ENCODE measurements around the gene NTM. TPM values are rescaled to one million over a fixed set of nuclear protein-coding genes. Genes with fewer than 3 reads are reported as not detected.

The NTM gene
- total RNA-seq, 1 experiment from 2014 or later: 9.9 TPM

GRCh38 chr11:131886201-131886600, 515.8 kb downstream of the NTM start:
- H3K79me1 ChIP-seq (ENCODE audit: insufficient read depth, low read depth, low read length, poor library complexity, severe bottlenecking): no peaks in the 10 kb centered on the region
- Mint-ChIP-seq H3K36me3 (ENCODE audit: insufficient read depth in 1 of 3, low read depth in 3 of 3) (no peaks in the 10 kb centered on the region), H3K4me3 (no peak overlapping the region), H3K9me3 (no peaks in the 10 kb centered on the region), H3K27me3 (ENCODE audit: low read depth) (peaks cover 2% of the 10 kb centered on the region; the same call in 1 of the 2 replicates), H3K27ac (no peak overlapping the region; a peak in 3 of 7 replicates), H3K4me1 (peaks cover 18 to 29% of the 10 kb centered on the region in 2 experiments)
- no peak overlapping the region for H2BK15ac ChIP-seq (ENCODE audit: low read depth, low read length)
- no peak overlapping the region for H2AK5ac ChIP-seq (ENCODE audit: insufficient read length, low read length)
- no CpG with 5 or more reads among the region's 3 CpGs for WGBS (ENCODE audit: extremely low coverage, insufficient read length, low lambda C conversion rate)
- H3K79me2 ChIP-seq (ENCODE audit: insufficient read depth, low read length): no peaks in the 10 kb centered on the region
- no peak overlapping the region for H4K5ac ChIP-seq (ENCODE audit: insufficient read length, low read depth, low read length)
- no peaks in the 10 kb centered on the region for H3K23me2 ChIP-seq (ENCODE audit: insufficient read length, low read depth, low read length, poor library complexity, severe bottlenecking)
- no peak overlapping the region for H4K91ac ChIP-seq (ENCODE audit: insufficient read length, low read depth, low read length)
- no peak overlapping the region for H2BK5ac ChIP-seq (ENCODE audit: insufficient read length, low read length)
- H2AFZ ChIP-seq (ENCODE audit: low read length): no peak overlapping the region
- H3K27ac ChIP-seq (ENCODE audit: insufficient read length, low read depth, low read length): no peak overlapping the region
- H3T11ph ChIP-seq (ENCODE audit: low read length): no peak overlapping the region
- TF ChIP-seq, protein P1, sequence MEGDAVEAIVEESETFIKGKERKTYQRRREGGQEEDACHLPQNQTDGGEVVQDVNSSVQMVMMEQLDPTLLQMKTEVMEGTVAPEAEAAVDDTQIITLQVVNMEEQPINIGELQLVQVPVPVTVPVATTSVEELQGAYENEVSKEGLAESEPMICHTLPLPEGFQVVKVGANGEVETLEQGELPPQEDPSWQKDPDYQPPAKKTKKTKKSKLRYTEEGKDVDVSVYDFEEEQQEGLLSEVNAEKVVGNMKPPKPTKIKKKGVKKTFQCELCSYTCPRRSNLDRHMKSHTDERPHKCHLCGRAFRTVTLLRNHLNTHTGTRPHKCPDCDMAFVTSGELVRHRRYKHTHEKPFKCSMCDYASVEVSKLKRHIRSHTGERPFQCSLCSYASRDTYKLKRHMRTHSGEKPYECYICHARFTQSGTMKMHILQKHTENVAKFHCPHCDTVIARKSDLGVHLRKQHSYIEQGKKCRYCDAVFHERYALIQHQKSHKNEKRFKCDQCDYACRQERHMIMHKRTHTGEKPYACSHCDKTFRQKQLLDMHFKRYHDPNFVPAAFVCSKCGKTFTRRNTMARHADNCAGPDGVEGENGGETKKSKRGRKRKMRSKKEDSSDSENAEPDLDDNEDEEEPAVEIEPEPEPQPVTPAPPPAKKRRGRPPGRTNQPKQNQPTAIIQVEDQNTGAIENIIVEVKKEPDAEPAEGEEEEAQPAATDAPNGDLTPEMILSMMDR (conservative IDR thresholded peaks at IDR 0.05): no peak
- H2BK20ac ChIP-seq (ENCODE audit: low read depth, low read length, poor library complexity, severe bottlenecking): no peak overlapping the region
- H3K18ac ChIP-seq (ENCODE audit: insufficient read length, low read depth, low read length): no peak overlapping the region
- H2BK12ac ChIP-seq (ENCODE audit: insufficient read length, low read depth, low read length): no peak overlapping the region
- no peaks in the 10 kb centered on the region for H3K27me3 ChIP-seq (ENCODE audit: insufficient read depth, low read length)
- H3K14ac ChIP-seq (ENCODE audit: insufficient read depth, low read length): no peak overlapping the region
- H2BK120ac ChIP-seq (ENCODE audit: low read depth, low read length, poor library complexity, severe bottlenecking): no peak overlapping the region
- no peak overlapping the region for H3K4ac ChIP-seq (ENCODE audit: low read depth, low read length)
- no peak overlapping the region for H3K9ac ChIP-seq (ENCODE audit: extremely low read depth, insufficient read length, low read length)
- H3K4me2 ChIP-seq (ENCODE audit: insufficient read depth, insufficient read length, low read length): no peak overlapping the region
- H3K23ac ChIP-seq (ENCODE audit: insufficient read length, low read depth, low read length): no peak overlapping the region
- H3K4me1 ChIP-seq (ENCODE audit: insufficient read depth, low read length): peaks cover 10% of the 10 kb centered on the region; the same call in 1 of the 2 replicates
- no peaks in the 10 kb centered on the region for H4K20me1 ChIP-seq (ENCODE audit: control insufficient read depth, insufficient read depth, insufficient read length)
- no peak overlapping the region for H4K8ac ChIP-seq (replicated peaks; ENCODE audit: insufficient read length, low read depth, low read length)
- no peak overlapping the region for H3K56ac ChIP-seq (ENCODE audit: insufficient read length, low read depth, low read length)
- no peak for DNase-seq
- no peaks in the 10 kb centered on the region for H3K9me3 ChIP-seq (ENCODE audit: control insufficient read depth, low read depth, low read length)
